HEK293 (cell line): ENCODE data around the gene PIK3R4.

Experiments
- CTCF ChIP-seq: fragments of 450-650 bp; formaldehyde crosslinking; IDR thresholded peaks from 2 replicates; pipeline ENCODE4 v1.5.1; 2016; ENCODE audit warnings: missing biosample characterization, missing genetic modification characterization
- KLF9 ChIP-seq: fragments of 450-650 bp; formaldehyde crosslinking; IDR thresholded peaks from 2 replicates; pipeline ENCODE4 v1.5.1; 2016; ENCODE audit warnings: missing biosample characterization, missing genetic modification characterization, low read depth
- MYNN ChIP-seq: fragments of 450-650 bp; formaldehyde crosslinking; IDR thresholded peaks from 2 replicates; pipeline ENCODE4 v1.5.1; 2016; ENCODE audit warnings: missing biosample characterization, missing genetic modification characterization, borderline replicate concordance
- SALL2 ChIP-seq: fragments of 450-650 bp; formaldehyde crosslinking; IDR thresholded peaks from 2 replicates; pipeline ENCODE4 v1.5.0; 2017; ENCODE audit warnings: missing biosample characterization, mild to moderate bottlenecking, missing genetic modification characterization, borderline replicate concordance
- ZNF274 ChIP-seq, 2 experiments: fragments of 200-500 bp in 1 of 2; fragments of 450-650 bp in 1 of 2; sonication (Bioruptor generic) in 1 of 2; formaldehyde crosslinking in 1 of 2; IDR thresholded peaks; 2 replicates each; pipeline versions ENCODE4 v1.5.1 to v1.6.1; 2014 to 2016; ENCODE audit warnings: borderline replicate concordance in 1 of 2, inconsistent platforms in 1 of 2, low read length in 1 of 2, missing biosample characterization in 1 of 2, missing genetic modification characterization in 1 of 2
- ZNF292 ChIP-seq: fragments of 450-650 bp; formaldehyde crosslinking; IDR thresholded peaks from 2 replicates; pipeline ENCODE4 v1.5.1; 2016; ENCODE audit warnings: low read depth, missing biosample characterization, missing genetic modification characterization, borderline replicate concordance
- ZNF423 ChIP-seq: fragments of 450-650 bp; formaldehyde crosslinking; IDR thresholded peaks from 2 replicates; pipeline ENCODE4 v1.5.1; 2016; ENCODE audit warnings: missing biosample characterization, missing genetic modification characterization
- ZNF707 ChIP-seq: fragments of 450-650 bp; formaldehyde crosslinking; IDR thresholded peaks from 2 replicates; pipeline ENCODE4 v1.5.1; 2016; ENCODE audit warnings: missing biosample characterization, missing genetic modification characterization
- TF ChIP-seq, protein P1 (sequence below): fragments of 450-650 bp; formaldehyde crosslinking; IDR thresholded peaks from 2 replicates; pipeline ENCODE4 v1.5.1; 2016; ENCODE audit warnings: missing biosample characterization, missing genetic modification characterization
- TF ChIP-seq, protein P2 (sequence below): fragments of 450-650 bp; formaldehyde crosslinking; IDR thresholded peaks from 2 replicates; pipeline ENCODE4 v1.5.1; 2017; ENCODE audit warnings: missing biosample characterization, mild to moderate bottlenecking, missing genetic modification characterization, moderate library complexity

GRCh38 chr3:130635285-130635684 lies 111.3 kb downstream of the PIK3R4 start:
- TF ChIP-seq MYNN (tag by site-specific recombination) (no peak), KLF9 (no peak), CTCF (tag by site-specific recombination) (no peak), ZNF274 (IDR thresholded peaks at IDR 0.05; ENCODE audit: low read length) (no peak), ZNF274 (tag by site-specific recombination; IDR thresholded peaks at IDR 0.05; ENCODE audit: borderline replicate concordance) (no peak), SALL2 (tag by site-specific recombination) (no peak), ZNF707 (no peak), ZNF423 (no peak), ZNF292 (tag by site-specific recombination) (no peak)
- TF ChIP-seq, protein P1, sequence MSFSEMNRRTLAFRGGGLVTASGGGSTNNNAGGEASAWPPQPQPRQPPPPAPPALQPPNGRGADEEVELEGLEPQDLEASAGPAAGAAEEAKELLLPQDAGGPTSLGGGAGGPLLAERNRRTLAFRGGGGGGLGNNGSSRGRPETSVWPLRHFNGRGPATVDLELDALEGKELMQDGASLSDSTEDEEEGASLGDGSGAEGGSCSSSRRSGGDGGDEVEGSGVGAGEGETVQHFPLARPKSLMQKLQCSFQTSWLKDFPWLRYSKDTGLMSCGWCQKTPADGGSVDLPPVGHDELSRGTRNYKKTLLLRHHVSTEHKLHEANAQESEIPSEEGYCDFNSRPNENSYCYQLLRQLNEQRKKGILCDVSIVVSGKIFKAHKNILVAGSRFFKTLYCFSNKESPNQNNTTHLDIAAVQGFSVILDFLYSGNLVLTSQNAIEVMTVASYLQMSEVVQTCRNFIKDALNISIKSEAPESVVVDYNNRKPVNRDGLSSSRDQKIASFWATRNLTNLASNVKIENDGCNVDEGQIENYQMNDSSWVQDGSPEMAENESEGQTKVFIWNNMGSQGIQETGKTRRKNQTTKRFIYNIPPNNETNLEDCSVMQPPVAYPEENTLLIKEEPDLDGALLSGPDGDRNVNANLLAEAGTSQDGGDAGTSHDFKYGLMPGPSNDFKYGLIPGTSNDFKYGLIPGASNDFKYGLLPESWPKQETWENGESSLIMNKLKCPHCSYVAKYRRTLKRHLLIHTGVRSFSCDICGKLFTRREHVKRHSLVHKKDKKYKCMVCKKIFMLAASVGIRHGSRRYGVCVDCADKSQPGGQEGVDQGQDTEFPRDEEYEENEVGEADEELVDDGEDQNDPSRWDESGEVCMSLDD (tag by site-specific recombination) = no peak
- TF ChIP-seq, protein P2, sequence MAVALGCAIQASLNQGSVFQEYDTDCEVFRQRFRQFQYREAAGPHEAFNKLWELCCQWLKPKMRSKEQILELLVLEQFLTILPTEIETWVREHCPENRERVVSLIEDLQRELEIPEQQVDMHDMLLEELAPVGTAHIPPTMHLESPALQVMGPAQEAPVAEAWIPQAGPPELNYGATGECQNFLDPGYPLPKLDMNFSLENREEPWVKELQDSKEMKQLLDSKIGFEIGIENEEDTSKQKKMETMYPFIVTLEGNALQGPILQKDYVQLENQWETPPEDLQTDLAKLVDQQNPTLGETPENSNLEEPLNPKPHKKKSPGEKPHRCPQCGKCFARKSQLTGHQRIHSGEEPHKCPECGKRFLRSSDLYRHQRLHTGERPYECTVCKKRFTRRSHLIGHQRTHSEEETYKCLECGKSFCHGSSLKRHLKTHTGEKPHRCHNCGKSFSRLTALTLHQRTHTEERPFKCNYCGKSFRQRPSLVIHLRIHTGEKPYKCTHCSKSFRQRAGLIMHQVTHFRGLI (tag by site-specific recombination) = no peak
